Skeletal muscle tissue (tissue), 4 donors: ENCODE data around the gene CCDC85C. TPM values are rescaled to one million over a fixed set of nuclear protein-coding genes. Genes with fewer than 3 reads are reported as not detected.

Experiments used
- H3K27ac ChIP-seq: one replicate; pipeline ENCODE4 v1.7.0; 2013; ENCODE audit warnings: mild to moderate bottlenecking, low read depth, low read length, inconsistent platforms
- H3K27me3 ChIP-seq, 3 donors: one replicate each; pipeline ENCODE4 v1.7.0; 2013; ENCODE audit warnings: low read length in 3 of 3; ENCODE audit not compliant: control insufficient read depth in 3 of 3, insufficient read depth in 3 of 3
- H3K36me3 ChIP-seq, 3 donors: one replicate each; pipeline ENCODE4 v1.7.0; 2013; ENCODE audit warnings: low read length in 3 of 3; ENCODE audit not compliant: control insufficient read depth in 3 of 3, insufficient read depth in 3 of 3
- H3K4me1 ChIP-seq, 3 donors: one replicate each; pipeline ENCODE4 v1.7.0; 2013; ENCODE audit warnings: low read length in 3 of 3, mild to moderate bottlenecking in 3 of 3; ENCODE audit not compliant: control insufficient read depth in 3 of 3, insufficient read depth in 3 of 3
- H3K4me3 ChIP-seq, 3 donors: one replicate each; pipeline ENCODE4 v1.7.0; 2013; ENCODE audit warnings: low read length in 3 of 3
- H3K9ac ChIP-seq, 3 donors: one replicate each; pipeline ENCODE4 v1.7.0; 2013; ENCODE audit warnings: low read length in 3 of 3, mild to moderate bottlenecking in 3 of 3, moderate library complexity in 2 of 3, low read depth in 1 of 3
- H3K9me3 ChIP-seq, 3 donors: one replicate each; pipeline ENCODE4 v1.7.0; 2013; ENCODE audit warnings: low read length in 3 of 3; ENCODE audit not compliant: control insufficient read depth in 3 of 3
- total RNA-seq: library from RNA; depleted of rRNA; stranded (reverse); fragments of >200 nt; gene quantifications from one replicate; pipeline ENCODE4 v1.2.3, GENCODE V29; 2014
- donor health status: Osteomylitis.

Gene CCDC85C
- total RNA-seq, 1 donor from 2014 or later, result 1.6 TPM

DNA sequence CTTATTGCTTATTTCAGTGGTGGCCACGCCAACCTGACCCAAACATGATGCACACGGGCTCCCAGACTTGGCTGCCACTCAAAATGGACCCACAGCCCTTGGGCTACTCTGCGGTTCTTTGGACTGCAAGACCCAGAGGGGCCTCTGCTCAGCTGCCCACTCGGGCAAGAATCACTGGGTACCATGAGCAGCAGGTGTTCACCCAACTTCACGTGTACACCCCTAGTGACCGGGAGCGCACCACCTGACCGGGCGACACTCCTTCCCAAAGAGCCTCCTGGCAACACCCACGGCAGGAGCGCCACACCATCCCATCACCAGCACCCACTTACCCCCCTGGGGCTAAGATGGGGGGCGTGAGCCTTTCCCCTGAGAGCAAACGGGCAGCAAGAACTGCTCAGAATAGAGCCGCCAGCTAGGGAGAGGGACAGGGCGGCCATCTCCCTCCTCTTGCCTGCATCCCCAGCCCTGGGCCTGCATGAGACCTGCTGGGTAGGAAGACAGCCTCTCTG is 90.8 kb downstream of the CCDC85C start:
- Histone ChIP-seq H3K27ac (no peak overlapping the region), H3K4me1 (peaks cover 6 to 11% (median 8%) of the 10 kb centered on the region in 3 donors)

DNA sequence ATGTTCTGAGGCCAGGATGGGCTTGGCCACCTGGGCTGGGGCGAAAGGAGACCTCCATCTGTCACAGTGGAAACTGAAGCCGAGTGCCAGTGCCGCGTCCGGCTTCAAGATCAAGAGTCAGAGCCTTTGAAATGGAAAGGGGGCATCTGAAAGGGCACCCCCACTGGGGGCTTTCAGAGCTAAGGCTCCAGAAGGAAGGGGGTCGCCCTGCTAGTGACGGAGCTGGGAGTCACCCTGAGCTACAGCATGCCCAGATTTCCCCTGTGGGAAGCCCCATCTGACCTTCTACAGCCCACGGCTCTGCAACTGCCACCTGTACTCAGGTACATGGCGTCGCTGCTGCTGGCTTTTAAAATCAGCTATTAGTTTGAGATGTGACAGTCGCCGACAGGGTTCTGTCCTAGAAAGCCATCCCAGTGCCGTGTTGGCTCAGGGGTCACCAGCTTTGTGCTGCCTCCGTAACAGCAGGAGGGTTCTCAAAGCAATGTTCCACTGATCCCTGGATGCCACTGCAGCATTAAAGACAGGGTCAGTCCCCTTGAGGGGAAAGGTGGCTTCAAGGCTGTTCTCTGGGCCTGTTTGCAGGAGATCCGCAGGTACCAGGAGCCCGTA is 91.3 kb downstream of the CCDC85C start:
- H3K27ac ChIP-seq, result no peak overlapping the region
- no peaks in the 10 kb centered on the region for H3K27me3 ChIP-seq
- H3K9ac ChIP-seq, result no peak overlapping the region
- H3K36me3 ChIP-seq, result peaks cover 30 to 32% (median 32%) of the 10 kb centered on the region in 3 donors
- no peak overlapping the region for H3K4me3 ChIP-seq
- H3K4me1 ChIP-seq, result peaks cover 7 to 13% (median 10%) of the 10 kb centered on the region in 3 donors
- H3K9me3 ChIP-seq, result no peaks in the 10 kb centered on the region

More for the DNA sequence above, 90.8 kb downstream of the CCDC85C start:
- peaks cover 24 to 26% (median 26%) of the 10 kb centered on the region in 3 donors for H3K36me3 ChIP-seq
- H3K9me3 ChIP-seq, result no peaks in the 10 kb centered on the region
- H3K27me3 ChIP-seq, result no peaks in the 10 kb centered on the region
- H3K4me3 ChIP-seq, result no peak overlapping the region
- no peak overlapping the region for H3K9ac ChIP-seq

DNA sequence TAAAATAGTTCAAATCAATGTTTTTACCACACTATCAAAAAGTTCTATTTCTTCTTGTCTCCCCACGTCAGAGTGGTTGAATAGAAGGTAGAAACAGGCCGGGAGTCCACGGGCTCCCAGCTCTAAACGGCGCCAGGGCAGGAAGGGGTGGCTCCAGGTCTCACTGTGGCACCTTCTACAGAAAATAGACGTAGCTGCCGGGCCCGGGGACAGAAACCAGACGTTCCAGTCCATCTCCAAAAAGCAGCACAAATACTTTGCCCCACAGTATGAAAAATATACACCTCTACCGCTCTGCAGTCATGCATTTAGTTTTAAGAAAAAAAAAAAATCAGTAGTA is 91.9 kb downstream of the CCDC85C start:
- no peak overlapping the region for H3K4me3 ChIP-seq
- H3K27ac ChIP-seq, result no peak overlapping the region
- peaks cover 7 to 13% (median 10%) of the 10 kb centered on the region in 3 donors for H3K4me1 ChIP-seq
- no peaks in the 10 kb centered on the region for H3K27me3 ChIP-seq
- H3K9me3 ChIP-seq, result no peaks in the 10 kb centered on the region
- H3K36me3 ChIP-seq, result peaks cover 36 to 38% (median 37%) of the 10 kb centered on the region in 3 donors
- H3K9ac ChIP-seq, result no peak overlapping the region

DNA sequence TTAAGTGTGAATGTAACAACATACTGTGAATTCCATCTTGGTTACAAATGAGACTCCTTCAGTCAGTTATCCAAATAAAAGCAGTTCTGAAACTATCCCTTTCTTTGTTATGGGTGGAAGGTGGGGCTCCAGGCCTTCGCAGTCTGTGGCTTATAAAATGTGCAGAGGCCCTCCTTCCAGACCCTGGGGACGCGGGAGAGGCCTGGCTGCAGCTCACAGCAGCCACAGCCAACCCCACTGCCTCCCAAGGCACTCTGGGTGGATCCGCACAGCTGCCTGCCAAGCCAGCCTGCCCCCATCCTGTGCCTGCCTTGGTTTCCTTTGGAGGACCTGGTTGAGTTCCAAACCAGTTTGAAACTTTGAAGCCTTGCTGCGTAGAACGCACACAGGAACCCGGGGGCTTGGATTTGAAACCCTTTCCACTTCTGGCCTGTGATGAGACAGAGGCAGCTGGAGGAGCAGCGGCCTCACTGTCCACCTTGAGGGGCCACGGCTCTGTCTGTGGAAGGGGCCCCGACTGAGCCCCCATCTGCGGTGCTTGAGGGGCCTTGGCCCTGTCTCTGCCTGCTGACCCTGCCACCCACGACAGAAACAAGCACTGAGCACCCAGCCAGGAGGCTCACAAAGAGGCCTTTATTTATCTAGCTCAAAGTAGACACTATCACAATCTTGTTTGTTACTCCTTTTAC is 92.4 kb downstream of the CCDC85C start:
- Histone ChIP-seq H3K27ac (no peak overlapping the region), H3K9ac (no peak overlapping the region), H3K4me1 (peaks cover 7 to 13% (median 10%) of the 10 kb centered on the region in 3 donors), H3K27me3 (no peaks in the 10 kb centered on the region), H3K36me3 (peaks cover 41 to 43% (median 41%) of the 10 kb centered on the region in 3 donors), H3K9me3 (no peaks in the 10 kb centered on the region), H3K4me3 (no peak overlapping the region)

DNA sequence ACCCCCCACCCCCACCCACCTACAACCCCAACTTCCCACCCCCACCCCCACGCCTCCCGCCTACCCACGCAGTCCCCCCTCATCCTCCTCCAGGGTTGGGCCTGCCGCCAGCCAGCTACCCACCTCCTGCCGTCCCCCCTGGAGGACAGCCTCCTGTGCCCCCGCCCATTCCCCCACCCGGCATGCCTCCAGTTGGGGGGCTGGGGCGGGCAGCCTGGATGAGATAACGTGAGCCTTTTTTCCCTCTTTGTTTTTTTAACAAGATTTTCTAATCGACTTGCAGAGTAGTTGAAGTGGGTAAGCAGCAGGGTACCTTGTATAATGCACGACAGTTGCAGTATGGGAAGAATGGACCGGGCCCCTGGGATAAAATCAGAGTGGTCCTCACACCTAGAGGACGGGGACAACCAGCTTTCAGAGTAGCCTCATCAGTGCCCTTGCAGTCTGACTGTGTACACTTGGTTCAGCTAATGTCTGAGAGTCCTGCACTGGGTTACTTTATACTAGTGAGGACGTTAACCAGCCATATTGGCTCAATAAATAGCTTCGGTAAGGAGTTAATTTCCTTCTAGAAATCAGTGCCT is 93.4 kb downstream of the CCDC85C start:
- Histone ChIP-seq H3K4me1 (peaks cover 7 to 13% (median 10%) of the 10 kb centered on the region in 3 donors), H3K27me3 (no peaks in the 10 kb centered on the region), H3K36me3 (peaks cover 47 to 52% (median 50%) of the 10 kb centered on the region in 3 donors), H3K27ac (no peak overlapping the region), H3K9me3 (no peaks in the 10 kb centered on the region), H3K4me3 (no peak overlapping the region), H3K9ac (no peak overlapping the region)

DNA sequence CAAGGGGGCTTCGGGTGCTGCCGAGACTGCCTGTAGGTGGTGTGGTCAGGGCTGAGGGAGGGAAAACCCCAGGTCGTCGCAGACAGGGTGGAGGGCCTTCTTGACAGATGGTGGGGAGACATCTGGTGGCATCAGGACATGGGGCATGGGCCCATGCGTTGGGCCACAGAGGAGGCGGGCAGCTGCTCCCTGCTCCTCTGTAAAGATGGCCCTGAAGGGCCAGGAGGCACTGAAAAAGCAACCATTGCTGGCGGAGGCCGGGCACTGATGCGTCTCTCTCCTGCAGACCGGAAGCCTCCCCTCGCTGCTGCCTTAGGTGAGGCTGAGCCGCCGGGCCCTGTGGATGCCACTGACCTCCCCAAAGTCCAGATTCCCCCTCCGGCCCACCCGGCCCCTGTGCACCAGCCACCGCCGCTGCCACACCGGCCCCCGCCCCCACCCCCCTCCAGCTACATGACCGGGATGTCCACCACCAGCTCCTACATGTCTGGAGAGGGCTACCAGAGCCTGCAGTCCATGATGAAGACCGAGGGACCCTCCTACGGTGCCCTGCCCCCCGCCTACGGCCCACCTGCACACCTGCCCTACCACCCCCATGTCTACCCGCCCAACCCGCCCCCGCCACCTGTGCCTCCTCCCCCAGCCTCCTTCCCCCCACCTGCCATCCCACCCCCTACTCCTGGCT is 94.0 kb downstream of the CCDC85C start:
- H3K27ac ChIP-seq, result no peak overlapping the region
- no peaks in the 10 kb centered on the region for H3K27me3 ChIP-seq
- peaks cover 52 to 58% (median 56%) of the 10 kb centered on the region in 3 donors for H3K36me3 ChIP-seq

DNA sequence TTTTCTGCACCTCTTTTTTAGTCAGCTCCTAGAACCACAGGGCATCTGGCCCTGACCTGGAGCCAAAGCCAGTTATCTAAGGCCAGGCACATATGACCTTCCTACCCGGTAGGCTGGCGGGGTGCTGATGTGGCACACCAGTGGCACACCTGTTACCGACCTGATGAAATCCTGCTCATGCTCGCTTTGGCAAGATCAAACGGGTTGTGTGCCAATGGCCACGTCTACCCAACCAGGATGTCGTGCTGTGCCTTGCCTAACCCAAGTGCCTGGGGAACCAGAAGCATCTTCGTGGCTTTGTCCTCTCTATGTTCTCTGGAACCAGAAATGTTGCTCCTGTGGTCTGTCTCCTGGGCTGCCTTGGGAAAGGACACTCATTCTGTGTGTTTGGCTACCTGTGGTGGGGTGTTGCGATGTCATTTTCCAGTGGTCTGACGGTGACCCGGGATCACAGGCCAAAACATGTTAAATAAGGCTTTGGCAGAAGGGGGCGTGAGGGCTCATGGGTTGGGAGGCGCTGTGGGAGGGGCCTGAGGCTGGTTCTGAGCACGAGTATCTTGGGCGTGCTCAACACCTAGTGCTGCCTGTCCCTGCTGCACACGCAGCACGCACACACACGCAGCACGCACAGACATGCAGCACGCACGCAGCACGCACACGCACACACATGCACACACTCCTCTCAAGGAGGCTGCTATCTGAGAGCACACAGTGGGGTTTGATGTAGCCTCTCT is 94.9 kb downstream of the CCDC85C start:
- H3K27ac ChIP-seq, result no peak overlapping the region
- peaks cover 7 to 13% (median 10%) of the 10 kb centered on the region in 3 donors for H3K4me1 ChIP-seq
- peak overlapping the region in 2 of 3 donors; percentile 21 to 40 for H3K9ac ChIP-seq
- peaks cover 54 to 62% (median 60%) of the 10 kb centered on the region in 3 donors for H3K36me3 ChIP-seq
- H3K9me3 ChIP-seq, result no peaks in the 10 kb centered on the region
- H3K4me3 ChIP-seq, result no peak overlapping the region
- no peaks in the 10 kb centered on the region for H3K27me3 ChIP-seq

More for the DNA sequence above, 94.0 kb downstream of the CCDC85C start:
- no peak overlapping the region for H3K4me3 ChIP-seq
- H3K9me3 ChIP-seq, result no peaks in the 10 kb centered on the region
- H3K9ac ChIP-seq, result no peak overlapping the region
- H3K4me1 ChIP-seq, result peaks cover 7 to 13% (median 10%) of the 10 kb centered on the region in 3 donors

DNA sequence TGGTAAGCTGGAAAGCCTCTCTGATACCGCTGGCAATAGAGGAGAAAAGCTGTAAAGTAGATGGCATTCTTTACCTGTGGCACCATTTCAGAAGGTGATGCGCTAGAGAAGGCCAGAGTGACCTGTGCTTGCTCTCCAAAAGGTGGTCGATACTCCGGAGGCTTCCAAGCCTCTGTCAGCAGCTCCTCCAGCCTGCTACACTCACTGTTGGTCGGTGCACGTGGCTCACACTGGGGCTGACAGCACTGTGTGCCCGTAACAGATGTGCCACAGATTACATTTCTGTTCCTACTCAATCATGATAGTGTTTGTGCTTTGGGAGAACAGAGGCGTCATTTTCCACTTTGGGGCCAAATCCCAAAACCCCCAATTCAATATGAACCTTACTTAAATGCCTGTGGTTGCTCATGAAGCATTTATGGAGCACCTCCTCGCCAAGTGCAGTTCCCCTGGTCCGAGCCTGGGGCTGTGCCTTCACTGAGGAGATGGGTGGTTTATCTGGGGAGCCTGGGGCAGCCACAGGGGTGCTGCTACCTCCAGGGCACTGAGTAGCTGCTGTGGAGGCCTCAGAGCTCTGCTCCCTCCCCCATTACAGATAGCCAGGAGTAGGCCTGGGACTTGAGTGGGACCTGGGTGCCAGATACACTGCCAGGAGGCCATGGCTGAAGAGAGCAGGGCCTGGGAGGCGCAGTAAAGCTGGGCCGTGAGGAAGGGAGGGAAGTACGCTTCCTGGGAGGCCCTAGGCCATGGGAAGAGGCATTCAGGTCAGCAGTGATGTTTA is 96.0 kb downstream of the CCDC85C start:
- H3K27me3 ChIP-seq, result no peaks in the 10 kb centered on the region
- H3K27ac ChIP-seq, result no peak overlapping the region
- H3K9me3 ChIP-seq, result no peaks in the 10 kb centered on the region
- no peak overlapping the region for H3K4me3 ChIP-seq
- peaks cover 62 to 65% (median 64%) of the 10 kb centered on the region in 3 donors for H3K36me3 ChIP-seq
- peaks cover 7 to 13% (median 10%) of the 10 kb centered on the region in 3 donors for H3K4me1 ChIP-seq
- peak overlapping the region in 2 of 3 donors; percentile 21 to 40 for H3K9ac ChIP-seq

DNA sequence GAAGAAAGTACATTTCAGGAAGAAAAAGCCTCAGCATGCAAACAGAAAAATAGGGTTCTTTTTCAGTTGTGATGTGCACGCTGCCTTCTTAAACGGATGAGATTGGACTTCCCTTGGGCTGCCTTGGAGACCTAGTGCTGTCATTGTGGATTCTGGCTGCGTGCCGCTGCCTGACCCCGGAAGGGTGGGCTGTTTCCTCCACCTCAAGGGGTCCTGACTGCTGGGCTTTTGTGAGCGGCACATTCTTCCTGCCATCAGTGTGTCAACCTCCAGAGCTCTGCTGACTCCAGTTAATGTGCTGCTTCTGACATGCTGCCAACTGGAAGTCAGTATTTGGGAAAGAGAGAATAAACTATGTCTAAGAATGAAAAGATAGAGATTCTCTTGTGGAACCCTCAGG is 97.7 kb downstream of the CCDC85C start:
- Histone ChIP-seq H3K36me3 (peaks cover 71 to 82% (median 79%) of the 10 kb centered on the region in 3 donors), H3K27me3 (no peaks in the 10 kb centered on the region)

More for the DNA sequence above, 97.7 kb downstream of the CCDC85C start:
- H3K9ac ChIP-seq, result no peak overlapping the region
- H3K9me3 ChIP-seq, result no peaks in the 10 kb centered on the region
- peaks cover 7 to 13% (median 10%) of the 10 kb centered on the region in 3 donors for H3K4me1 ChIP-seq
- H3K4me3 ChIP-seq, result no peak overlapping the region
- H3K27ac ChIP-seq, result no peak overlapping the region
